Urinary bladder (tissue), 4 donors: ENCODE results near the gene SPECC1L. TPM values are rescaled to one million over a fixed set of nuclear protein-coding genes. Genes with fewer than 3 reads are reported as not detected.

Source experiments
- DNase-seq: peaks from one replicate; pipeline ENCODE4 v3.0.0-alpha.2; 2015; ENCODE audit errors: extremely low spot score
- H3K27ac ChIP-seq: one replicate; pipeline ENCODE4 v1.5.1; 2013; ENCODE audit warnings: low read depth, mild to moderate bottlenecking, moderate library complexity
- H3K36me3 ChIP-seq: one replicate; pipeline ENCODE4 v1.6.1; 2013; ENCODE audit warnings: mild to moderate bottlenecking, moderate library complexity; ENCODE audit not compliant: insufficient read depth
- H3K4me1 ChIP-seq: one replicate; pipeline ENCODE4 v1.6.1; 2013; ENCODE audit warnings: mild to moderate bottlenecking, moderate library complexity; ENCODE audit not compliant: insufficient read depth
- H3K4me3 ChIP-seq: one replicate; pipeline ENCODE4 v1.5.1; 2013; ENCODE audit warnings: low read depth, low read length
- WGBS: extraction: QIAGEN DNeasy Blood & Tissue Kit; methylation state at CpG from one replicate; pipeline ENCODE4 v1.1.7; 2013; 5-methylcytosine and 5-hydroxymethylcytosine counted together
- polyA plus RNA-seq: library from polyadenylated mRNA; stranded (reverse); fragments of 200-250 nt; gene quantifications from one replicate; pipeline ENCODE4 v1.2.3, GENCODE V29; 2013
- total RNA-seq: library from RNA; depleted of rRNA; stranded (reverse); fragments of >200 nt; gene quantifications from one replicate; pipeline ENCODE4 v1.2.3, GENCODE V29; 2014
- donor health status: healthy with polysubstance abuse.
- donor health status: healthy.

SPECC1L gene
- total and polyA plus RNA-seq, 2 donors, result 29.8 to 50.3 TPM

DNA sequence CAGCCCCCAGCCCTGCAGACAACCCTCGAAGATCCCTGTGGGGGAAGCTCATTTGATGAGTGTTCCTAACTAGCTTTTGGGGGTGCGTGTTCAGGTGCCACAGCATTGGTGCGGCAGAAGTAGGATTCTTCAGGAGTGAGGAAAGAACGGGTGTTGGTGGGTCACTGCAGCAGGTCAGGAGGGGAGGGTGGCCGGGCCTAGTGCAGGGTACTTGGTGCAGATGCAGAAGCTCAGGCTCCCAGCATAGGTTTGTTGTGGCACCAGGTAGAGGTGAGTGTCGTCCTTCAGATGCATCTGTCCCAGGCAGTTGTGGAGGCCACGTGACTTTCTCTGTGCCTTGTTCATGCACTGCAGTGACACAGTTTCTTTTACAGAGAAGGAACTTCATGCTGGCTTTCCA, 141.6 kb downstream of the SPECC1L start:
- no peak overlapping the region for H3K27ac ChIP-seq
- no peak overlapping the region for H3K4me3 ChIP-seq
- no peaks in the 10 kb centered on the region for H3K4me1 ChIP-seq
- peaks cover 1% of the 10 kb centered on the region for H3K36me3 ChIP-seq
- DNase-seq, result no peak
- 93% methylated on average over 7 of the region's 7 CpGs for WGBS

DNA sequence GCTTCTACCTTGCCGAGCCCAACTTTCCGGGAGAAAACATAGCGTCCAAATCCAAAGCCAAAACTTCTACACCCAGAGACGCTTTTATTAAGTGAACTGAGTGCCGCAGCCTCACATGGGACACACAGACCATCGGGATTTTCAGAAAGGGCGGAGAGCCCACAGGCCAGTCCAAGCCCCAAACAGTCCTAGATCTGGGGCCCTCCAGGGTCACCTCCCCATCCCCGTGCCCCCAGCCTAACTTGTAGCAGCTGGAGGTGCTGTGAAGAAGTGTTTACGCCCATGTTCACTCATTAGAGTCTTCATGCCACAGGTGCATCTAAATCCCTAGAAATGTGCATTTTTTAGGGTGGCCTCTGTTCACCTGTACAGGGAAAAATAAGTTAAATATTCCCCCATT, 142.6 kb downstream of the SPECC1L start:
- Histone ChIP-seq H3K36me3 (peaks cover 1% of the 10 kb centered on the region), H3K4me3 (no peak overlapping the region), H3K4me1 (no peaks in the 10 kb centered on the region), H3K27ac (no peak overlapping the region)
- no peak for DNase-seq
- 94% methylated on average over 9 of the region's 9 CpGs for WGBS

GRCh38 chr22:24413736-24414385, 143.2 kb downstream of the SPECC1L start:
- WGBS, result 84% methylated on average over 18 of the region's 18 CpGs
- no peak for DNase-seq
- no peaks in the 10 kb centered on the region for H3K4me1 ChIP-seq
- H3K27ac ChIP-seq, result no peak overlapping the region
- H3K36me3 ChIP-seq, result peaks cover 1% of the 10 kb centered on the region
- no peak overlapping the region for H3K4me3 ChIP-seq

GRCh38 chr22:24414523-24414922, 143.9 kb downstream of the SPECC1L start:
- 86% methylated on average over 21 of the region's 21 CpGs for WGBS
- no peak for DNase-seq
- Histone ChIP-seq H3K4me3 (no peak overlapping the region), H3K36me3 (peaks cover 1% of the 10 kb centered on the region), H3K27ac (no peak overlapping the region), H3K4me1 (no peaks in the 10 kb centered on the region)

DNA sequence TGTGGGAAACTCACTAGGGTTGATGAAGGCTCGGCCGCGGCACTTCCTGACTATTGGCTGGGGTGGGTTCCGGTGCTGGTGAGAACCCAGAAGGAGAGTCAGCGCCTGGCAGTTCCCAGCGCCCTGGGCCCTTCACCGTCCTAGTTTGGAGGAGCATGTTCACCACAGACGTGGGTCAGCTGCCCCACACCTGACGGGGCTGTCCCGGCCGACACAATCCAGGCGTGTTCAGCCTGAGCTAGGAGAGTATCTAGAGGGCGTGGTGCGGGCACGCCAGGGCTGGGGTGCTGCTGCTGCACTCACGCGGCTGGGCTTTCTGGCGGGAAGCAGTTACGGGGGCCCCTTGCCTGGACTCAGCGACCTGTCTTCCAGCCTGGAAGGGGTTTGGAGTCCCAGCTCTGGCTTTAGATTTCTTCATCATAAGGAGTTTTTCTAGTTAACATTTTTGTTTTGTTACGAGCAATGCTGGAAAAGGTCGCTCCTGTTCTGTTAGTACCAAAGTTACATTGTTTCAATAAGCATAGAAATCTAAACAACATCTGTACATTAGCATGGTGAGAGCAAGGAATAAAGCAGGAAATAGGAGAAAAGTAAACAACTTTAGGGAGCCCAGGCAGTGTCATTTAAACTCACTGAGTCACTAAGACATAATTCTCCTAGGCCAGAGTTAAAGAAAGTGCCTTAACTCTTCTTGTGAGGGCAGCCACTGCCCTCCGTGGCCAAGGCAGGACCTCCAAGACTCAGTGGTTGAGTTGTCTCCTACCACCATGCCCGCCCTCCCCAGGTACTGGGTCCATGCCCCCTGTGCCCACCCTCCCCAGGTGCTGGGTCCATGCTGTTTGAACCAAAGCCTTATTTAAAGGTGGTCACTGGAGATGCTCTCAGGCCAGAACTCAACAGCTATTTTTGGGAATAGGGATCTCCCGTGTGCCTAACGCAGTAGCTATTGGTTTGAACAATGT, 144.6 kb downstream of the SPECC1L start:
- Histone ChIP-seq H3K36me3 (peaks cover 1% of the 10 kb centered on the region), H3K4me3 (no peak overlapping the region), H3K4me1 (no peaks in the 10 kb centered on the region), H3K27ac (no peak overlapping the region)
- 85% methylated on average over 26 of the region's 26 CpGs for whole genome bisulfite sequencing
- no peak for DNase-seq

- Histone ChIP-seq H3K4me1 (no peaks in the 10 kb centered on the region), H3K4me3 (no peak overlapping the region), H3K36me3 (peaks cover 1% of the 10 kb centered on the region), H3K27ac (no peak overlapping the region)
- WGBS, result 94% methylated on average over 8 of the region's 8 CpGs
- DNase-seq, result no peak
Measured at GRCh38 chr22:24416095-24416494, 145.5 kb downstream of the SPECC1L start.

DNA sequence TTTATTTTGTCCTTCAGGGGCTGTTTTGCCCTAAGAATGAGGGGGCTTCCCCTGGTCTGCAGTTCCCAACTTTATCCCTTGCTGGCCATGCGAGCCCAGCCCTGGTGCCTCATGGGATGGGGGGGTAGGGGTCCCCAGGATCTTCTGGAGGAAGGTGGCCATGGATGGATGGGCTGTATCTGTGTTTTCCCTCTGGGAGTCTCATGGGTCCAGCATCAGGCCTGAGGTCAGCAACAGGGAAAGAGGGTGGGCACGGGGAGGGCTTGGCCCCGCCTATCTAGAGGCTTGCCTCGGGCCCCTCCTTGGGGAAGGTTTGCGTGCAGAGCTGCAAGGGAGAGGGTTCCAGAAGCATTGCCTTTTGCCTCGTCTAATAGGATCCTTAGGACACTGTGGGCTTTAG, 146.0 kb downstream of the SPECC1L start:
- WGBS, result 77% methylated on average over 6 of the region's 6 CpGs
- no peak for DNase-seq
- Histone ChIP-seq H3K4me3 (no peak overlapping the region), H3K36me3 (peaks cover 1% of the 10 kb centered on the region), H3K27ac (no peak overlapping the region), H3K4me1 (no peaks in the 10 kb centered on the region)

- 92% methylated on average over 7 of the region's 7 CpGs for WGBS
- Histone ChIP-seq H3K4me1 (no peaks in the 10 kb centered on the region), H3K4me3 (no peak overlapping the region), H3K27ac (no peak overlapping the region), H3K36me3 (peaks cover 1% of the 10 kb centered on the region)
- DNase-seq, result no peak
Measured at GRCh38 chr22:24417200-24417599, 146.6 kb downstream of the SPECC1L start.

- Histone ChIP-seq H3K4me1 (no peaks in the 10 kb centered on the region), H3K36me3 (peaks cover 1% of the 10 kb centered on the region), H3K27ac (no peak overlapping the region), H3K4me3 (no peak overlapping the region)
- WGBS, result 89% methylated on average over 16 of the region's 16 CpGs
- no peak for DNase-seq
Measured at GRCh38 chr22:24417901-24418641, 147.4 kb downstream of the SPECC1L start.

DNA sequence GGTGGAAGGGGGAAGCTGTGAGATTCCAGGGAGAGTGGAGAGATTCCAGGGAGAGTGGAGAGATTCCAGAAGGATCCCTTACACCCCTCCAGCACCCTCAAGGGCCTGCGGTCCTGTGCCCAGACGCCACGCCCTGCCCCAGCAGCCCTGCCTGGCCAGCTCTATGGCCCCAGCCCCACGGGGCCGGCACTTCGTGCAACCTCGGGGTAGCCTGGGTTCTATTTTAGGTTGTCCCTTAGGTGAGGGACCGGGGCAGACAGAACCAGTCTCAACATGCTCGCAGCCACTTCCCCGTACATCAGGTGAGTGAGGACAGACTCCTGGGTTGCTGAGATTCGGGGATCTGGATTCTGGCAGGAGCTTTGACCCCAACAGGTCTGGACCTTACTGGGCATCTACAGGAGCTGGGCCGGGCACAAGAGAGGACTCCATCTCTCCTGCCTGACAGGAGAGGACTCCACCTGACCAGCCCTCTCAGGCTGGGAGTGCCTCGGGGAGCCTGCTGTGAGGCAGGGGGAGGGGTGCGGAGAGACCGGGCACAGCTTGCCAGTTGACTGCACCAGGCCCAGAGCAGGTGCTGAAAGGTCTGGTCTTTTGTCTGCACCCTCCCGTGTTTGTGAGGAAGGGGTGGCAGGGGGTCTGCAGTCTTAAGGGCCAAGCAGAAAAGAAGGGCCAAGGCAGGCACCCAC, 148.3 kb downstream of the SPECC1L start:
- Histone ChIP-seq H3K4me3 (no peak overlapping the region), H3K4me1 (no peaks in the 10 kb centered on the region), H3K36me3 (no peaks in the 10 kb centered on the region), H3K27ac (no peak overlapping the region)
- 75% methylated on average over 16 of the region's 16 CpGs for WGBS
- no peak for DNase-seq

- no peak overlapping the region for H3K27ac ChIP-seq
- DNase-seq, result no peak
- H3K4me1 ChIP-seq, result no peaks in the 10 kb centered on the region
- WGBS, result 70% methylated on average over 7 of the region's 7 CpGs
- H3K4me3 ChIP-seq, result no peak overlapping the region
- no peaks in the 10 kb centered on the region for H3K36me3 ChIP-seq
Measured at GRCh38 chr22:24419475-24419850, 148.8 kb downstream of the SPECC1L start.

- Histone ChIP-seq H3K27ac (no peak overlapping the region), H3K36me3 (no peaks in the 10 kb centered on the region), H3K4me1 (no peaks in the 10 kb centered on the region), H3K4me3 (no peak overlapping the region)
- WGBS, result 64% methylated on average over 18 of the region's 18 CpGs
- no peak for DNase-seq
Measured at GRCh38 chr22:24420072-24420976, 149.7 kb downstream of the SPECC1L start.
